Measurements from ENCODE around the gene MXD1.
"Not testable (repeated sequence)": the region's sequence is repeated elsewhere in the genome, so short reads cannot be mapped to it uniquely, and the experiment has no call there.

The MXD1 gene, protein sequence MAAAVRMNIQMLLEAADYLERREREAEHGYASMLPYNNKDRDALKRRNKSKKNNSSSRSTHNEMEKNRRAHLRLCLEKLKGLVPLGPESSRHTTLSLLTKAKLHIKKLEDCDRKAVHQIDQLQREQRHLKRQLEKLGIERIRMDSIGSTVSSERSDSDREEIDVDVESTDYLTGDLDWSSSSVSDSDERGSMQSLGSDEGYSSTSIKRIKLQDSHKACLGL

GRCh38 chr2:69914950-69915945, at the start of gene MXD1:
Gene MXD1 (plus strand): TSS chr2:69915109. CDS start chr2:69915331, 222 bp downstream.
- peak in 2 of 4 experiments; percentile 97 to 100 for DNase-seq (ENCODE audit: low read depth in 4 of 4, low spot score in 1 of 4)

DNA sequence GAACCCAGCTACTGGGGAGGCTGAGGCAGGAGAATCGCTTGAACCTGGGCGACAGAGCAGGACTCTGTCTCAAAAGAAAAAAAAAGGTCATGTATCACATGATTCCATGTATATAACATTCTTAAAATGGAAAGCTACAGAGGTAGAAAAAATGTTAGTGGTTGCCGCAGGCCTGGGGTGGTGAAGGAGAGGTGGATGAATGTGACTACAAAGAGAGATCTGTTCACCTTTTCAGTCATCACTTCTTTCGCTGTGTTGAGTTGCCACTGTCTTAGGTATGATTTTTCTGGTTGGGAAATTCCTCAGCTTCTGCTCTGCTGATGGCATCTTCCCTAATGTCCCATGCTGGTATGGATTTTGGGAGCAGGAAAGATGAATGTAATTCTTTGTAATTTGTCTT, 26.5 kb upstream of the MXD1 start:
- no peak for DNase-seq (ENCODE audit: low read depth in 4 of 4, low spot score in 1 of 4)

DNA sequence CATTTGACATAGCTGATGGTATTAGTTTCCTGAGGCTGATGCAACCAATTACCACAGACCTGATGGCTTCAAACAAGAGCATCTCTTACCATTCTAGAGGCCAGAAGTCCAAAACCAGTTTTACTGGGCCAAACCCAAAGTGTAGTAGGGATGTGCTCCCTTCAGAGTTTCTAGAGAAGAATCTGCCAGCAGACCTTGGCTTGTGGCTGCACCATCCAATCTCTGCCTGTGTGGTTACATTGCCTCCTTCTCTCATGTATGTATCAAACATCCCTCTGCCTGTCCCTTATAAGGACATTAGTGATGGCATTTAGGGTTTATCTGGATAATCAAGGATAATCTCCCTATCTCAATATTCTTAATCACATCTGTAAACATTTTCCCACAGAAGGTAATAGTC, 25.6 kb upstream of the MXD1 start:
- DNase-seq (ENCODE audit: low read depth in 4 of 4, low spot score in 1 of 4), result no peak

DNA sequence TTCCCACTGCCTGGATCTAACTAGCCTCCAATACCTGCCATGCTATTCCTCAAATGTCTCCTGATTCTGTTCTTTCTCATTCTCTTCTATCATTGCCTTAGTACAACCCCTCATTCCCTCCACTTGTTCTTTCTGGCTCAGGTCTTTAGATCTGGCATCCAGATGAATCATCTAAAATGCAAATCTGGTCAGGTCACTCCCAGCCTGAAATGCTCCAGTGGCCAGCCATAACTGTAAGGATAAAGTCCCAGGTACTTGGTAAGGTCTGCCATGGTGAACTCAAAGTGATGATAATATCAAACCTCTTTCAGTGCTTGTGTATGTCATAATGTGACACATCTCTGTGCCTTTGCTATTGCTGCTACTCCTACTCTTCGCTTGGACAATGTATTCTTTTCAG, 24.0 kb upstream of the MXD1 start:
- no peak for DNase-seq (ENCODE audit: low read depth in 4 of 4, low spot score in 1 of 4)

GRCh38 chr2:69892838-69893424, 22.0 kb upstream of the MXD1 start:
- not testable (repeated sequence) for DNase-seq (ENCODE audit: low read depth in 4 of 4, low spot score in 1 of 4)

GRCh38 chr2:69893684-69894551, 21.0 kb upstream of the MXD1 start, which contains the start of gene SNRNP27:
Gene SNRNP27 (plus strand): TSS chr2:69893956. CDS start chr2:69893985, 29 bp downstream.
- DNase-seq (ENCODE audit: low read depth in 4 of 4, low spot score in 1 of 4), result peak; percentile 64 to 74 (median 70)

- DNase-seq (ENCODE audit: low read depth in 4 of 4, low spot score in 1 of 4), result not testable (repeated sequence)
These were observed 20.2 kb upstream of the MXD1 start for GRCh38 chr2:69894737-69895136.

DNA sequence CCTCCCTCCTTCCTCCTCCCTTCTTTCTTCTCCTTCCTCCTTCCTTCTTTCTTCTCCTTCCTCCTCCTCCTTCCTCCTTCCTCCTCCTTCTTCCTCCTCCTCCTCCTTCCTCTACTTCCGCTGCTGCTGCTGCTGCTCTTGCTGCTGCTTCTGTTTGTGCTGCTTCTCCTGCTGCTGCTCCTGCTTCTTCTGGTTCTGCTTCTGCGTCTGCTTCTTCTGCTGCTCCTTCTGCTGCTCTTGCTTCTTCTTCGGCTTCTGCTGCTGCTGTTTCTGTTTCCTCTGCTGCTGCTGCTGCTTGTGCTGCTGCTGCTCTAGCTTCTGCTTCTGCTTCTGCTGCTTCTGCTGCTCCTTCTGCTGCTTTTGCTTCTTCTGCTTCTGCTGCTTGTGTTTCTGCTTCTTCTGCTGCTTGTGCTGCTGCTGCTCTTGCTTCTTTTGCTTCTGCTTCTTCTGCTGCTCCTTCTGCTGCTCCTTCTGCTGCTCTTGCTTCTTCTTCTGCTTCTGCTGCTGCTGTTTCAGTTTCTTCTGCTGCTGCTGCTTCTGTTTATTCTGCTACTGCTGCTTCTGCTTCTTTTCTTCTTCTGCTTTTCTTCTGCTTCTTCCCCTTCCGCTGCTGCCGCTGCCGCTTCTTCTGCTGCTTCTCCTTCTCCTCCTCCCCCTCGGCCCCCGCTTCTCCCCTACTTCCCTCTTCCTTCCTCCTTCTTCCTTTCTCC, 12.5 kb upstream of the MXD1 start:
- no peak for DNase-seq (ENCODE audit: low read depth in 4 of 4, low spot score in 1 of 4)

GRCh38 chr2:69907216-69907615, 7.7 kb upstream of the MXD1 start:
- no peak for DNase-seq (ENCODE audit: low read depth in 4 of 4, low spot score in 1 of 4)

- no peak for DNase-seq (ENCODE audit: low read depth in 4 of 4, low spot score in 1 of 4)
These were observed 2.8 kb upstream of the MXD1 start for GRCh38 chr2:69911985-69912563.

- peak in 3 of 4 experiments; percentile 24 to 99 (median 99) for DNase-seq (ENCODE audit: low read depth in 4 of 4, low spot score in 1 of 4)
These were observed 552 bp upstream of the MXD1 start for GRCh38 chr2:69914164-69914949.

GRCh38 chr2:69916106-69916505, 1.2 kb downstream of the MXD1 start:
- no peak for DNase-seq (ENCODE audit: low read depth in 4 of 4, low spot score in 1 of 4)

DNA sequence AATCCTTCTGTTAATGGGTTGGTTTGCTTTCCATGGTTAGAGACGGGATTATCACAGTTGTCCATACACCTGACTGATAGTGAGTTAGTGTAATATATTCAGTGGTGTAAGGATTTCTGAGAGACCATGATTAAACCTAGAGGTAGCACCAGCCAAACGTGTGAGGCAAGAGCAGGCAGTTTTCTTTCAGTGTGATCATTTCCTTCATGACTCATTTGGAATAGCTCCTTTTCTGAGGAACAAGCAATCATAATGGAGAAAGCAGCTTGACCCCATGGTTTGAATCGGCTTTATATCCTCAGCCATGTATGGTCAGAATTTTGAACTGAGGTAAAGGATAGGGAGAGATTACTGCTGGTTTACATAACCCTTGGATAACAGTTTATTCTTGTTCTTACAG, 2.9 kb downstream of the MXD1 start:
- no peak for DNase-seq (ENCODE audit: low read depth in 4 of 4, low spot score in 1 of 4)

GRCh38 chr2:69918401-69918800, 3.5 kb downstream of the MXD1 start:
- DNase-seq (ENCODE audit: low read depth in 4 of 4, low spot score in 1 of 4), result no peak

DNA sequence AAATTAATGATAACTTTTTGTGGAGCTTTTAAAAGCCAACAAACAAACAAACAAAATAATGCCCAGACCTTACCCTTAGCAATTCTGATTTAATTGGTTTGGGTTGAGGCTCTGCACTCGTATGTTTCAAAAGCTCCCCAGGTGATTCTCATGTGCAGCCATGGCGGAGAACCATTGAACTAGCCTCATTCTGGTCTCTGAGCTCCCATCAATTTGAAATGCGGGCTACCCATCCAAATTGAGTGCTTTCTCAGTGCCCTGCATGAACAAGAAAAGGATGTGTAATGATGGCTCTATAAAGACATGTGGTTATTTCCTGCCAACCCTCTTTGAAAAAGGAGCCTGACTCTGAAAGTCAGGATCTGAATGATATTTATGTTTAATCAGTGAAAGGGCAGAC, 8.2 kb downstream of the MXD1 start:
- no peak for DNase-seq (ENCODE audit: low read depth in 4 of 4, low spot score in 1 of 4)

DNA sequence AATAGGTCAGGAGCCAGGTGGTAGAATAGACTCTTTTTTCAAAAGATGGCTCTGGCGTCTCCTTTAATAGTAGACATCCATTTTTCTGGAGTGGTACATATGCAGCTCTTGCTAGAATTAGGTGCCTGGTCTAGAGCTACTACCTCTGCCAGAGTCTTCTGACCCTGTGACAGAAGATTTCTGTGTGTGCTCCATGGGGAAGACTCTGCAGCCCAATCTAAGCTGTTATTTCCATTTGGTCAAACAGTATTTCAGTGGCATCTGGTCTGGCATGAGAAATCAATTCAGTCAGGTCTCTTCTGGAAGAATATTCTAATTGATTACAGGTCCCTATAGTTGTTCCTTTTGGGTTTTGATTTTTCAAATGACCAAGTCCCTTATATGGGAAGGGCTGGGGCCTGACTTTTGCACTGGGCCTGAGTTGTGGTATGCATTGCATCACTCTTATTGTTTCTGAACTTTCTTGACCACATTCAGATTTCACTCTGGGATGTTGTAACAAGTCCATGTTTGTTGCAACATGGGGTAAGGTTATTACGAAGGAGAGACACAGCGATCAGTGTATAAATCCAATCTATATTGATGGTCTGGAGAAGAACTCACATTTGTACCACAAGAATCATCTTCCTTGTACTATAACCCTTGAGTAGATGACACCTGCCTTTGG, 12.1 kb downstream of the MXD1 start:
- DNase-seq (ENCODE audit: low read depth in 4 of 4, low spot score in 1 of 4), result no peak

DNA sequence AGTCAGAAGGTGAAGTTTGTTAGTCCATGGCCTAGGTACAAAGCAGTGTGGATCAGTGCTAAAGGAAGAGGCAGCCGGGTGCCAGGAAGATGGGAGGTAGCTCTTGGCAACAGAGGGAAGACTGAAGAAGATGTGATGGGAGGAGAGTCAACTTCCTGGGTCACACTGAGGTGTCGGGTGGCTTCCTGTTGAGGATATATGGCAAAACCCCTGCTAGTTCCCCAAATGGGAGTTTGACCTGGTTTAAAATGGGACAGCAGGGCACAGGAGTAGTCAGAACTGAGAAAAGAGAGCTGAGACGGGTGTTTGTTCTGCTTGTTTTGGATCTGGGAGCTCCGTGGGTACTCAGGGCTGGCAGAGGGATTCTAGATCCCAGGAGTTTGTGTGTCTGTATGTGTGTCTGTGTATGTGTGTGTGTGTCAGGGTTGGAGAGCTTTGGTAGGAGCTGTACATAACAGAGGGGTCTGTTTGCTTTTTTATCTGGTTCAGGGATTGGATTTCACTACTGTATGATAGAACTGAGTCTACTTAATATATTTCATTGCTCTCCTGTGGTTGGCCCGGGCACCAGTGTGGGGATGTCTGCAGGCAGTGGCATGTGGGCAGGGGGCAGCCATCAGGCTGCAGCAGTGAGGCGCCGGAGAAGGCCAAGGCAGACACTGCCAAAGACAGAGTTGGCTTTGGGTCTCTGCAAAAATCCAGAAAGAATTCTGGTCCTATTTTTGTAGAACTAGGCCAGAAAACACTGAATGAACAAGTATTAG, 17.1 kb downstream of the MXD1 start:
- DNase-seq (ENCODE audit: low read depth in 4 of 4, low spot score in 1 of 4), result no peak

GRCh38 chr2:69932596-69932922, 17.6 kb downstream of the MXD1 start:
- no peak for DNase-seq (ENCODE audit: low read depth in 4 of 4, low spot score in 1 of 4)

All from stimulated activated CD4-positive, alpha-beta T cell treated with anti-CD3 and anti-CD28 coated beads, Interleukin-1b, Interleukin-23, amount 100 ng/mL, for 24 hours (primary cell).